Esophagus muscularis mucosa (tissue), 4 donors: ENCODE measurements around the gene PODNL1. TPM values are rescaled to one million over a fixed set of nuclear protein-coding genes. Genes with fewer than 3 reads are reported as not detected.

ENCODE experiments used
- DNase-seq: peaks from one replicate; pipeline ENCODE4 v3.0.0-alpha.2; 2017; ENCODE audit errors: extremely low spot score
- H3K27ac ChIP-seq, 4 donors: fragments of 200-600 bp; sonication (generic); replicated peaks in 1 of 4; 1 replicate in 3 of 4; 2 replicates in 1 of 4; pipeline ENCODE4 v1.5.1; 2016 to 2019; ENCODE audit warnings: mild to moderate bottlenecking in 1 of 4
- H3K27me3 ChIP-seq, 4 donors: fragments of 200-600 bp; sonication (generic); one replicate each; pipeline versions ENCODE4 v1.5.1 to v1.6.0; 2016 to 2019
- H3K36me3 ChIP-seq, 4 donors: fragments of 200-600 bp; sonication (generic); one replicate each; pipeline ENCODE4 v1.5.1; 2016 to 2019
- H3K4me1 ChIP-seq, 4 donors: fragments of 200-600 bp; sonication (generic); one replicate each; pipeline ENCODE4 v1.5.1; 2016 to 2019
- H3K4me3 ChIP-seq, 4 donors: fragments of 200-600 bp; sonication (generic); 1 replicate in 2 of 4; 2 replicates in 2 of 4; pipeline ENCODE4 v1.5.1; 2016 to 2019; ENCODE audit warnings: mild to moderate bottlenecking in 4 of 4, moderate library complexity in 1 of 4
- H3K9me3 ChIP-seq, 4 donors: fragments of 200-600 bp; sonication (generic); 1 replicate in 3 of 4; 2 replicates in 1 of 4; pipeline ENCODE4 v1.5.1; 2016 to 2019
- EP300 ChIP-seq: sonication (generic); formaldehyde crosslinking; IDR thresholded peaks from one replicate; pipeline ENCODE4 v1.6.1; 2017; ENCODE audit warnings: antibody characterized with exemption
- POLR2A ChIP-seq: fragments of 450-650 bp; IDR thresholded peaks from one replicate; pipeline ENCODE4 v1.6.1; 2017; ENCODE audit warnings: antibody characterized with exemption, moderate library complexity, mild to moderate bottlenecking, low read depth
- POLR2AphosphoS5 ChIP-seq, 2 donors: sonication (generic); formaldehyde crosslinking; IDR thresholded peaks; one replicate each; pipeline ENCODE4 v1.6.1; 2017; ENCODE audit warnings: antibody characterized with exemption in 2 of 2
- WGBS: methylation state at CpG from one replicate; pipeline ENCODE4 v1.1.5; 2018; 5-methylcytosine and 5-hydroxymethylcytosine counted together
- intact Hi-C: fragments of 100-400 bp; cut with DNase I; formaldehyde crosslinking; loops from one replicate; pipeline ENCODE4 v1.15.1; 2023
- total RNA-seq, 4 donors: library from RNA; depleted of rRNA; stranded (reverse); fragments of >200 nt; gene quantifications; one replicate each; pipeline versions ENCODE4 v1.1.0 to v1.2.1, GENCODE V29; 2016
- TF ChIP-seq, protein P1 (sequence below), 3 experiments: fragments of 200-600 bp in 2 of 3; fragments of 450-650 bp in 1 of 3; sonication (generic) in 2 of 3; IDR thresholded peaks; one replicate each; pipeline ENCODE4 v1.5.1; 2017 to 2019; ENCODE audit warnings: antibody characterized with exemption in 3 of 3, mild to moderate bottlenecking in 2 of 3, moderate library complexity in 1 of 3

PODNL1 gene, protein sequence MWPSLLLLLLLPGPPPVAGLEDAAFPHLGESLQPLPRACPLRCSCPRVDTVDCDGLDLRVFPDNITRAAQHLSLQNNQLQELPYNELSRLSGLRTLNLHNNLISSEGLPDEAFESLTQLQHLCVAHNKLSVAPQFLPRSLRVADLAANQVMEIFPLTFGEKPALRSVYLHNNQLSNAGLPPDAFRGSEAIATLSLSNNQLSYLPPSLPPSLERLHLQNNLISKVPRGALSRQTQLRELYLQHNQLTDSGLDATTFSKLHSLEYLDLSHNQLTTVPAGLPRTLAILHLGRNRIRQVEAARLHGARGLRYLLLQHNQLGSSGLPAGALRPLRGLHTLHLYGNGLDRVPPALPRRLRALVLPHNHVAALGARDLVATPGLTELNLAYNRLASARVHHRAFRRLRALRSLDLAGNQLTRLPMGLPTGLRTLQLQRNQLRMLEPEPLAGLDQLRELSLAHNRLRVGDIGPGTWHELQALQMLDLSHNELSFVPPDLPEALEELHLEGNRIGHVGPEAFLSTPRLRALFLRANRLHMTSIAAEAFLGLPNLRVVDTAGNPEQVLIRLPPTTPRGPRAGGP
- total RNA-seq, result under 1 TPM in 2 of 4 donors, not detected in 2; 0.66 to 0.69 TPM

DNA sequence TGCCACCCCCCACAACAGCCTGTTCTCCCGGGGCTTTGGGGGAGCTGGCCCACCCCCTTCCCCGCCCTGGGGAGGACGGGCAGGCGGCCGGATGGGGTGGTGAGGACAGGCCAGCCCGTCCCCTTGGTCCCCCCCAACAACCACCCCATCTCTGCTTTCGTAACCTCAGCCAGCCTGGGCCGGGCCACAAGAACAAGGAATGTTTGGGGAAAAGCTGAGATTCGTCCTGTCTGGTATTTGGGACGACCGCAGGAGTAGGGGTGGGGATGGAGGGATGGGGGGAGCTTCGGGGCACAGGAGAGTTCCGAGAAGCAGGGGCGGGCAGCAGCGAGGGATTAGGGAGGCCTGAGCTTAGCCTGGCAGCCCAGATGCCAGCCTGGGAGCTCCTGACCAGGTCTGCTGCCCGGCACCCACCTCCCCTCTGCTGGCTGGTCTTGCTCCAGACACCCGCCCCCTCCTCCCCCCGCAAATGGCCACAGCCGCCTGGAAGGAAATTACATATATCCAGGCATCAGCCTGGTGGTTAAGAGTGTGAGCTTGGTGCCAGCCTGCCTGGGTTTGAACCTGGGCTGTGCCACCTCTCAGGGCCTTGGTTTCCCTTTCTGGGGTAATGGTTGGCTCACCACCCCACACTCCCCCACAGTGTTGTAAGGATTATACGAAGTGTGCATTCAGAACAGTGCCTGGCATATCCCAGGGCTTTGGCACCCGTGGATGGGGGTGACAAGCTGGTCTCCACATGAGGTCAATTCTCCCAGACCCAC lies at the start of gene PODNL1:
TSS of gene PODNL1 (minus strand) at position 117 of the 764 bp plus-strand sequence. CDS start 236 bp downstream, outside the sequence.
- Histone ChIP-seq H3K9me3 (no peaks in the 10 kb centered on the region), H3K4me1 (peaks cover 0 to 14% (median 12%) of the 10 kb centered on the region in 4 donors), H3K4me3 (peak within 1 kb of the TSS in 3 of 4 donors; percentile 8 to 27 (median 20)), H3K36me3 (no peaks in the 10 kb centered on the region), H3K27me3 (peaks cover 0 to 50% (median 12%) of the 10 kb centered on the region in 4 donors), H3K27ac (no peak within 1 kb of the TSS)
- intact Hi-C loops, result no loop called here
- no peak for TF ChIP-seq POLR2AphosphoS5 (IDR thresholded peaks at IDR 0.05)
- DNase-seq, result no peak
- 30% methylated on average over 8 of the region's 21 CpGs for WGBS

DNA sequence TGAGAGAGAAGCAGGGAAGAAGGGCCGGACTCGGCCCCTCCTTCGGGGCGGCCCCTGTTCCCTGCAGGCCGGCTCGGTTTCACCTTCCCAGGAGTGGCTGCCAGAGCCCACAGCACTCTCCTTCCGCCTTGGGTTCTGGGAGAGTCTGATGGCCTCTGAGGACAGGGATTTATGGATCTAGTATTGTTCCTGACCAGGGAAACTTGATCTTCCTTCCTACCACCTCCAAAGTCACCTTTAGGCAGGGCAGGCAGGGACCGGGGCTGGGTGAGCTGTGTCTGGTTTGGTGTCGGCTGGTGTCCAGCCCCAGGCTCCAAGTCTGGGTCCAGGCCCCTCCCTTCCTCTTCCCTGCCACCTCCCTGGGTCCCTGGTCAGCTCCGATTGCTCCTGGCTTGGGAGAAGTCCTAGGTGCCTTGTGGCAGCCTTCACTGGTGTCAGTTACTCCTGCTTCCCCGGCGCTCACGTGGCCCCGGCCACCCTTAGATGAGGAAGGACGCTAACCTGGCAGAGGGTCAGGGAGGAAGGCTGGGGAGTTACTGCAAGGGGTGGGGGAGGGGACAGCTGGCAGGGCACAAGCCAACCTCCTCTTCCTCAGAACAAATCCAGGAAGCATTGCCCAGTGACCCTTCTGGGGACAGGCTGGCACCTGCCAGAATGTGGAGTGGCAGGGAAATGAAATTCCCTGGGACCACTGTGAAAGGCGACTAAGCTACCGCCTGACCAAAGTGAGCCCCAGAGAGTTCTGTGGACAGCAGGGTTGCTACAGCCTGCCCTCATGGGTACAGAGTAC lies 49.1 kb upstream of the PODNL1 start:
- H3K4me1 ChIP-seq, result peaks cover 22 to 31% (median 25%) of the 10 kb centered on the region in 4 donors
- intact Hi-C loops, result no loop called here
- no peak for TF ChIP-seq POLR2A
- TF ChIP-seq POLR2AphosphoS5 (IDR thresholded peaks at IDR 0.05), result no peak
- no peak for TF ChIP-seq EP300
- TF ChIP-seq, protein P1, sequence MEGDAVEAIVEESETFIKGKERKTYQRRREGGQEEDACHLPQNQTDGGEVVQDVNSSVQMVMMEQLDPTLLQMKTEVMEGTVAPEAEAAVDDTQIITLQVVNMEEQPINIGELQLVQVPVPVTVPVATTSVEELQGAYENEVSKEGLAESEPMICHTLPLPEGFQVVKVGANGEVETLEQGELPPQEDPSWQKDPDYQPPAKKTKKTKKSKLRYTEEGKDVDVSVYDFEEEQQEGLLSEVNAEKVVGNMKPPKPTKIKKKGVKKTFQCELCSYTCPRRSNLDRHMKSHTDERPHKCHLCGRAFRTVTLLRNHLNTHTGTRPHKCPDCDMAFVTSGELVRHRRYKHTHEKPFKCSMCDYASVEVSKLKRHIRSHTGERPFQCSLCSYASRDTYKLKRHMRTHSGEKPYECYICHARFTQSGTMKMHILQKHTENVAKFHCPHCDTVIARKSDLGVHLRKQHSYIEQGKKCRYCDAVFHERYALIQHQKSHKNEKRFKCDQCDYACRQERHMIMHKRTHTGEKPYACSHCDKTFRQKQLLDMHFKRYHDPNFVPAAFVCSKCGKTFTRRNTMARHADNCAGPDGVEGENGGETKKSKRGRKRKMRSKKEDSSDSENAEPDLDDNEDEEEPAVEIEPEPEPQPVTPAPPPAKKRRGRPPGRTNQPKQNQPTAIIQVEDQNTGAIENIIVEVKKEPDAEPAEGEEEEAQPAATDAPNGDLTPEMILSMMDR (IDR thresholded peaks at IDR 0.05), result no peak
- peaks cover 0 to 34% (median 26%) of the 10 kb centered on the region in 4 donors for H3K36me3 ChIP-seq
- DNase-seq, result no peak
- no peaks in the 10 kb centered on the region for H3K9me3 ChIP-seq
- H3K27ac ChIP-seq, result peak overlapping the region; percentile 58 to 80 (median 77)
- H3K4me3 ChIP-seq, result peak overlapping the region in 1 of 4 donors; percentile 29
- WGBS, result 56% methylated on average over 16 of the region's 17 CpGs
- no peaks in the 10 kb centered on the region for H3K27me3 ChIP-seq

DNA sequence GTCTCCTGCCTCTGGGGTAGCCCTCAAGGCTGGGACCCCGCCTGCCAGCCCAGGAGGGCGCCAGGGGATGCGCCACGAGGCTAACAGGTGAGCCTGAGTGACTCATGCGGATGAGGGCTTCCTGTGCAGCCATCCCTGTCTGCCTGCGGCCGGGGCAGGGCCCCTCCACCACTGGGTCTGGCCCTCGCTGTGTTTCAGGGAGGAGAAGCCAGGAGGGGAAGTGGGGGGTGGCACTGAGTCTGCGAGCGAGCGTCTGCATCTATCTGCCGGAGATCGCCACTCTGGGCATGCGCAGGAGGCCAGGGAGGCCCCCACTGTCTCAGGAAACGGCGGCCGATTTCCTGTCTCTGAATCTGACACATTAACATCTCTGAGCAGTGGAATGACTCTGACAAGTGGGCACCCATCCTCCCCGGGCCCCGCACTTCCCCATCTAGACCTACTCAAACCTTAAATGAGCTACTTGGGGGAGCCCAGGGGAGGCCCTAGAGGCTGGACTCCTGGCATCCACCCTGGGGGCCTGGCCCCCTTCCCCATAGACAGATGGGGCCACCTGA lies 48.2 kb upstream of the PODNL1 start:
- TF ChIP-seq POLR2AphosphoS5 (IDR thresholded peaks at IDR 0.05), result peak; percentile 40 to 63
- TF ChIP-seq EP300, result no peak
- TF ChIP-seq, protein P1 (IDR thresholded peaks at IDR 0.05), result no peak
- TF ChIP-seq POLR2A, result peak; percentile 2
- peaks cover 22 to 33% (median 27%) of the 10 kb centered on the region in 4 donors for H3K4me1 ChIP-seq
- peaks cover 0 to 26% (median 19%) of the 10 kb centered on the region in 4 donors for H3K36me3 ChIP-seq
- intact Hi-C loops, result no loop called here
- peak overlapping the region in 3 of 4 donors; percentile 10 to 38 (median 29) for H3K4me3 ChIP-seq
- WGBS, result 55% methylated on average over 15 of the region's 19 CpGs
- no peaks in the 10 kb centered on the region for H3K9me3 ChIP-seq
- H3K27me3 ChIP-seq, result no peaks in the 10 kb centered on the region
- H3K27ac ChIP-seq, result peak overlapping the region; percentile 58 to 80 (median 77)
- peak; percentile 97 for DNase-seq

DNA sequence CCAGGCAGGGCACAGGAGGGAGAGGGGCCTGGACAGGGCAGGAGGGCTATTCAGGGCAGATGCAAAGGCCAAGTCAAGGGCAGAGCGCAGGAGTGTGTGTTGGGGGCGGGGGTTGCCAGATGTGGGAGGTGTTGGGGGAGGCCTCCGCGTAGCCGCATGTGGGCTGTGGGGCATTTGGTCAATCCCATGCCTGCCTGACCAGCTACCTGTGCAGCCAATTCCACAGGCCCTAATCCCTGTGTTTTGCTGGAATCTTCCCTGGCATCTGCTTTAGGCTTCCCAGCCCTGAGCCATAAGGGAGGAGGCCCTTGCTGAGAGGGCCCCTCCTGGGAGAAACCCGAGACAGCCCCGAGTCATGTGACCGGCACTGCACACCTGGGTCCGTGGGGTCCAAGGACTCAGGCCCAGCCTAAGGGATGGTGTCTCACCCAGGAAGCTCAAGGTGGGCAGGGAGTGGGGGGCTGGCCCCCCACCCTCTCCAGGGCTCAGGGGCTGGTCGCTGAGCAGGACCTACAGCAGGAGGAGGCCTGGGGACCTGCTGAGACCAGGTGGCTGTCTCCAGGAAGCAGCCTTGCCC lies 47.6 kb upstream of the PODNL1 start:
- H3K9me3 ChIP-seq, result no peaks in the 10 kb centered on the region
- peak overlapping the region in 3 of 4 donors; percentile 10 to 38 (median 29) for H3K4me3 ChIP-seq
- DNase-seq, result no peak
- WGBS, result 75% methylated on average over 8 of the region's 10 CpGs
- peak overlapping the region; percentile 58 to 80 (median 77) for H3K27ac ChIP-seq
- TF ChIP-seq POLR2A (no peak), EP300 (no peak), POLR2AphosphoS5 (IDR thresholded peaks at IDR 0.05) (no peak)
- TF ChIP-seq, protein P1 (IDR thresholded peaks at IDR 0.05), result no peak
- intact Hi-C loops, result no loop called here
- H3K36me3 ChIP-seq, result peaks cover 0 to 20% (median 16%) of the 10 kb centered on the region in 4 donors
- H3K4me1 ChIP-seq, result peaks cover 22 to 34% (median 27%) of the 10 kb centered on the region in 4 donors
- no peaks in the 10 kb centered on the region for H3K27me3 ChIP-seq
